GM10847 (cell line): ENCODE data around the gene BIK.

ENCODE experiments used
- POLR2A ChIP-seq: IDR thresholded peaks from 2 replicates; pipeline ENCODE4 v1.6.1; 2011; ENCODE audit not compliant: insufficient read length; ENCODE audit errors: extremely low read depth

The BIK gene, protein sequence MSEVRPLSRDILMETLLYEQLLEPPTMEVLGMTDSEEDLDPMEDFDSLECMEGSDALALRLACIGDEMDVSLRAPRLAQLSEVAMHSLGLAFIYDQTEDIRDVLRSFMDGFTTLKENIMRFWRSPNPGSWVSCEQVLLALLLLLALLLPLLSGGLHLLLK

DNA sequence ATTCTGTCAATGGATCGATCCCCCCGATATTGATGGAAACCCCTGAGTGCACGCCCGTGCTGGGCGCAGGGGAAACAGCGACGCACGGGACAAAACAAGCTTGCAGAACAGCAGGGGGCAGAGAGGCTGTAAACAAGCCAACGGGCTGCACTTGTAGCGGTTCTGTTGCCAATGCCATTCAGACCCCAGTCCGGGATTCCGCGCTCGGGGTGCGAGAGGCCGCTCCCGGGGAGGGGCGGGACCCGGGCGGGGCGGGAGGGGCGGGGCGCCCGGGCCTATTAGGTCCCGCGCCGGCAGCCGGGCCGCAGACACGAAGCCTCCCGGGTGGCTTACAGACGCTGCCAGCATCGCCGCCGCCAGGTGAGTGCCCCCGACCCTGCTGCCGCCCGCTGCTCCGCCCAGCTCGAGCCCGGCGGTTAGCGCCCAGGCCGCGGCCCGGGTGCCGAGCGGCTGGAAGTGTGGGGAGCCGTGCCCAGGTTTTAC, at the start of gene BIK:
Gene BIK, plus strand, starts transcription at position 307 of the 483 bp plus-strand sequence. CDS start 13,273 bp downstream, outside the sequence.
- peak; percentile 23 for TF ChIP-seq POLR2A

DNA sequence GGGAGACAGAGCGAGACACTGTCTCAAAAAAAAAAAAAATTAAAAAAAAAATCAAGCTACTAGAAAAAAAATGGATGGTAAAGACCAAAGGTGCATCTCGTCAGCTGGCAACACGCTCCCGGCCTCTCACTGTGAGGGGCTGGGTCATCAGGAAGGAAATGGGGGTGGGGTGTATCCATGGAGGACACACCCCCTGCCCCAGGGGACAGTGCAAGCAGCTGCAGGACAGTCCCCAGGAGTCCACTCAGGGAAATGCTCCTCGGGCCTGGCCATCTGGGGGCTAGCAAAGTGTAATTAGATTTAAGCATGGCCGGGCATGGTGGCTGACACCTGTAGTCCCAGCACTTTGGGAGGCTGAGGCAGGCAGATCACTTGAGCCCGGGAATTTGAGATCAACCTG, 44.4 kb upstream of the BIK start:
- TF ChIP-seq POLR2A: no peak

DNA sequence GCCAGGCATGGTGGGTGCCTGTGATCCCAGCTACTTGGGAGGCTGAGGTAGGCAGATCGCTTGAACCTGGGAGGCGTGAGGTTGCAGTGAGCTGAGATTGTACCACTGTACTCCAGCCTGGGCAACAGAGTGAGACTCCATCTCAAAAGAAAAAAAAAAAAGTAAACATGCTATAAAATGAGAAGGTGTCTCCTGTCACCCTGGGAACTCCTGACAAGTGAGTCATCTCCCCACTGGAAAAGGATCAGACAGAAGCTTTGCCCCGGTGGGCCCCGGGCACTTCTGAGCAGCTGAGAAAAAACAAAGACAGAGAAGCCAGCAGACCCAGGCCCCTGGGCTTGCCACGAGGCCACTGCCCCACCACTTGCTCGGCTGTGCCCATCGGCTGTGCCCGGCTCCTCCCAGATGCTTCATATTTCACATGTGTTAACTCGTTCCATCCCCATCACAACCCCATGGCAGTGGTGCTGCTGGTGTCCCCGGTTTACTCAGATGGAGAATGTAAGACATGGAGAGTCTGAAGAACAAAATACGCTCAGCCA, 43.6 kb upstream of the BIK start:
- no peak for TF ChIP-seq POLR2A

DNA sequence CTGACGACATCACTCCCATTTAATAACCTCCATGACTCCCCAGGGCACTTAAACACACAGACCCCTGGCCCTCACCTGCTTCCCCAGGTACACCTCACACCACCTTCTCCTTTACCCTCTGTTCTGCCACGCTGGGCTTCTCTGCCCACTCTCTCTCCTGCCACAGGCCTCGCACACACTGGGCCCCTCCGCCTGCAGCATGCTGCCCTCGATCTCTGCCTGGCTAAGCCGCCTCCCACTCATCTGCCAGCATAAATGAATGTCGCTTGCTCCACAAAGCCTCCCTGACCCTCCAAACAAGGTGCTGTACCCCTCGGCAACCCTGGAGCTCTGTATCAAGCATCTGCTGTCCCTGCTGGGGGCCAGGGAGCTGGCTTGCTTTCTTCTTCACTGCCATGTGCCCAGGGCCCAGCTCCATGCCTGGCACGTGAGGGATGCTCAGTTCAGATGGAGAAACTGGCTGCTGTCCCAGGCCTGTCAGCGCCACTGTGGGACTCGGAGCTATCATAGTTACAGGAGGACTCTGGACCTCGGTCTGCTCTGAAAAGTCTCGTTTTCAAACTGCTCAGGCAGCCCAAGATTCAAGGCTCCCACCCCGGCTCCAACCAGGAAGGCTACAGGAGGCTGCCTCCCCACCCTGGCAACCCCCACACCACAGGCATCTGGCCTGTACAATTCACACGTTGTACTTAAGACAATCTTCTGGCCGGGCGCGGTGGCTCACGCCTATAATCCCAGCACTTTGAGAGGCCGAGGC, 33.3 kb upstream of the BIK start:
- no peak for TF ChIP-seq POLR2A

DNA sequence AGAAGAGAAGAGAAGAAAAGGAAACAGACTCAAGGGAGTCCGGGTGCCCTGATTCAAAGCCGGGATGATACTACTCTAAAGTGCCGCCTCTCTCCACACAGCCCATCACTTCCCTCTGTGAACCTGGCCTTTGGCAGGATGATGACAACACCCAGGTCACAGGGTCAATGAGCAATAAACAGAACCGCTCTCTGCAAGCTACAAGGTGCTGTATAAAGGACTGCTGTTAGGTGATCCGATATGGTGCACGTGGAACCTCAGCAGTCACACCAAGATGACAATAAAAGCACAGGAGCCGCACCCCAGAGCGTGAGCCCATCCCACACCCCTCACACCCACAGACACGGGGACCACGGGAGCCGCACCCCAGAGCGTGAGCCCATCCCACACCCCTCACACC, 32.0 kb upstream of the BIK start:
- no peak for TF ChIP-seq POLR2A

DNA sequence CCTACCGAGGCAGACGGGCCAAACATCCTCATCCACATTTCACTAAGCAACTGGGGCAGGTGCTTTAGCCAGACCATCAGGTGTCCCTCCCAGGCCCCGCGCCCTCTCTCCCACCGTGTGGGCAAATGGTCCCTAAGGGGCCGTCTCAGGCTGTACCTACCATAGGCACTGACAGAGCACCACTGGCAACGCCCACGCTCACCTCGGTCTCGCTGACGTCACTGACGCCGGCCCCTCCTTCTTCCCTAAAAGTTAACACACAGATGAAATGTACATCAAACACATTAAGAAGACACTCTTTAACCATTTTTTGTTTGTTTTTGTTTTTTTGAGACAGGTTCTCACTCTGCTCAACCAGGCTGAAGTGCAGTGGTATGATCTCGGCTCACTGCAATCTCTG, 30.8 kb upstream of the BIK start:
- no peak for TF ChIP-seq POLR2A

DNA sequence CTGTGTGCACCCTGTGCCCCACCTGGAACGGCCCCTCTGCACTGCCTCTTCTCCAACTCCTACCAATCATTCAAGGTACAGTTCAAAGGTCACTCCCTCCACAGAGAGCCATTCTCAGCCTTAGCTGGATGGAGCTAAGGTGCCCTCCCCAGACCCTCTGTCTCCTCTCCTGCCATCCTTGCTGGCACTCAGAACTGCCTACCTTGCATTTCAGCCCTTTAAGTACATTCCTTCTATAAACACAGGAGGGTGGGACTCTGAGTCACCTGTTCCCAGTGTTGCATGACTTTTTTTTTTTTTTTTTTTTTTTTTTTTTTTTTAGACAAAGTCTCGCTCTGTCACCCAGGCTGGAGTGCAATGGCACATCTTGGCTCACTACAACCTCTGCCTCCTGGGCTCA, 29.9 kb upstream of the BIK start:
- no peak for TF ChIP-seq POLR2A

DNA sequence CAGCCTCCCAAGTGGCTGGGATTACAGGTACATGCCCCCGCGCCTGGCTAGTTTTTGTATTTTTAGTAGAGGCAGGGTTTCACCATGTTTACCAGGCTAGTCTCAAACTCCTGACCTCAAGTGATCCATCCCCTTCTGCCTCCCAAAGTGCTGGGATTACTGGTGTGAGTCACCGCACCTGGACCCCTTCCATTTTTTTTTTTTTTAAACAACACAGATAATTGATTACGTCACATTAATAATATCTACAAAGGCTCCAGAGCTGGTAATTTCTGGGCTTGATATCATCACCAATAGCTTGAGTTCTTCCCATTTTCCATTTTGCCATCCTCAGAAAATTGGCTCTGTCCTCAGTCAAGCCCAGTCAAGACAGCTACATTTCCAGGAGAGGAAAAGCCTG, 28.6 kb upstream of the BIK start:
- TF ChIP-seq POLR2A: no peak

DNA sequence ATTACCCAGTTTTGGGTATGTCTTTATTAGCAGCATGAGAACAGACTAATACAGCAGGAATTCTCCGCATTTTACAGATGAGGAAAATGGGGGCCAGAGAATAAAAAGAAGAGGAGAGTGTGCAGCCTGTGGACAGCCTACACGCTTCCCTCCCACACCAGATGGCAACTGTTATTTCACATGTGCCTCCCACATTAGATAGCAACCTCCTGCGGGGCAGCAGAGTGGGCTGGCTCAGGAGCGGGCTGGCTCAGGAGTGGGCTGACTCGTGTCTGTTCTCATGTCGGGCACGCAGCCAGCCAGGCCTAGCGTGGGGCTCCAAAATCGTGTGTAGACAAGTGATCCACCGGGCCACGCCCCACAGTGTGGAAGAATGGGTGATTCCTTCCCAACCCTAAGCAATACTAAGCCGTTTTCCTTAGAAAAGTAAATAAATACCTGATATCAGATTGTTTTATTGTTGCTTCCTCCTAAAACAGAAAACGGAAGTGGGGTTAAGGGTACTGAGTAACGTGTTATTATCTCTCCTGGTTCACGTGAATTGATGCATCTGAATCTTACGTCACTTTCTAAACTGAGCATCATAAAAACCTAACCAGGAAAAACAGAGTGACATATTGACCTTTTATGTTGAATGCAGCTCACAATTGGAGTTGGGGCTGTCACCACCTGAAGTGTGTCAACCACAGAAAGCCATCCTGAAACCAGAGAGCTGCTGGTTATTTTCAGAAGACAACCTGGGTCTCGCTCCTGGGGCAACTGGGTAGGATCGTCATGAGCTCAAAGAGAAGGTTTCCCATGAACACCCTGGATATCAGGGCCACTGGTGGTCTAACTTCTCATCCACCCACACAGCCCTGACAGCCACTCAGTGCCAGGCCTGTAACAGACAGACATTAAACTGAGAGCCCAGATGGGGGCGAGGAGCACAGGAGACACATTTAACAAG, 24.6 kb upstream of the BIK start:
- no peak for TF ChIP-seq POLR2A

DNA sequence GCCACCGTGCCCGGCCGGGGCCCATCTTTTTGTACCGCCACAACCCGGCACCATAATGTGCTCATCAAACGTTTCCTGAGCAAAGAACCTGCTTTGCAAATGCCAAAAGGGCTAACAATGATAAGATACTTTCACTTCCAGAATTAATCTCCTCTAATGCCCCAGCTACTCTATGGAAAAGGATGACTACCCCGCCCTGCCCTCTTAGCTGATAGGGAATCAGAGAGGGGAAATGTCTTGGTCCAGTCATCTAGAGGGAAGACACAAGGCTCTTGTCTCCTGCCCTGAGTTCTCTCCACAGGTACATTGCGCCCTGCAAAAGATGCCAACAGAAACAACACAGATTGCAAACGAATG, 21.9 kb upstream of the BIK start:
- no peak for TF ChIP-seq POLR2A

DNA sequence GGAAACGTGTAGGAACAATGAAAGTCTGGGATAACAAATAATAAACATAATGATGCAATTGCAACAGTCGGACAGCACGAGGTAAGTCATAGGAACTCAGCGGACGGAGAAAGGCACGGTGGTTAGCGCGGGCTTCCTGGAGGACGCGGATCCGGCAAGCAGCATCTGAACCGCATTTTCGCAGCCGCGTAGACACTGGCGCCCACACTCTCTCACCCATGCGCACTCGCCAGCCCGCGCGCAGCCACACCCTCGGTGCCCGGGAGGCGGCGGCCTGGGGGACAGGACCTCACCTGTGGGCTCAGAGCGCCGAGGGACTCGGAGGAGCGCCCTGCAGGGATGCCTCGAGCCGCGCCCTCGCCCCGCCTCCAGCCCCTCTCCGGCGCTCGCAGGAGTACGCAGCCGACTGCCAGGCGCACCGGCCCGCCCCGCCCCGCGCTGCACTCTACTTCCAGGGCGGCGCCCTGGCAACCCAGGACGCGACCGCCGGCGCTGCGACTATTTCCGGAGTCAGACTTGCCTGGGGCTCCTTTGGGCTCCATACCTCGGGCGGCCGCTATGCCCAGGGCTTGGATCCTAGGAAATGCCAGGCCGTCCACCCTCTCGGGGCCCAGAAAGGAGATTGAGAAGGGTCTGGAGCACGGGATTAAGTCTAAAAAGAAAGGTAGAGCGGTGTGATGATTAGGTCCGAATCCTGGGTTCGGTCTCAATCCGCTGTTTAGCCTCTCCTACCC, 21.4 kb upstream of the BIK start, which contains the start of gene TTLL1:
Gene TTLL1, minus strand, starts transcription at position 408 of the 734 bp plus-strand sequence. CDS start 13,805 bp downstream, outside the sequence.
- TF ChIP-seq POLR2A: peak; percentile 39

DNA sequence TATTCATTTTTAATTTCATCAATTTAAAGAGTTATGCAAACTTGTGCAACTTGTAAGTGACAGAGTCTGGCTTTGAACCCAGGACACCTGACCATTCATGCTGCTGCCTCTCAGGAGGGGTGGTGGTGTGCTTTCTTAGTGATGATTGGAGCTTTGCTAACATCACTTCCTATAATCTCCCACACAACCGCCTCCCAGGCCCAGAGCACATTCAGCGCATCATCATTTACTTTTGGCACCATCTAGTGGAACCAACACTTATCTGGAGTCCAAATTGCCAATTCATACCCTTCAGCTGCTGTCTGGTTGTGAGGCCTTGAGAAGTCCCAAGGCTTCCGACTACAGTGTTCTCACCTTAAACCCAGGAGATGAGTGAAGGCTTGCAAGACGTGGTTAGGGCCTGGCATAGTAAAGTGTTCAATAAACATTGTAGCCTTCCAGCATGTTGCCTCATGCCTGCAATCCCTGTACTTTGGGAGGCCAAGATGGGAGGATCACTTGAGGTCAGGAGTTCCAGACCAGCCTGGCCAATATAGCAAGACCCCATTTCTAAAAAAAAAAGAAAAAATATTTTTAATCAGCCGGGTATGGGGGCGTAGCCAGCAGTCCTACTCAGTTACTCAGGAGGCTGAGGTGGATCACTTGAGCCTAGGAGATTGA, 20.3 kb upstream of the BIK start:
- TF ChIP-seq POLR2A: no peak

DNA sequence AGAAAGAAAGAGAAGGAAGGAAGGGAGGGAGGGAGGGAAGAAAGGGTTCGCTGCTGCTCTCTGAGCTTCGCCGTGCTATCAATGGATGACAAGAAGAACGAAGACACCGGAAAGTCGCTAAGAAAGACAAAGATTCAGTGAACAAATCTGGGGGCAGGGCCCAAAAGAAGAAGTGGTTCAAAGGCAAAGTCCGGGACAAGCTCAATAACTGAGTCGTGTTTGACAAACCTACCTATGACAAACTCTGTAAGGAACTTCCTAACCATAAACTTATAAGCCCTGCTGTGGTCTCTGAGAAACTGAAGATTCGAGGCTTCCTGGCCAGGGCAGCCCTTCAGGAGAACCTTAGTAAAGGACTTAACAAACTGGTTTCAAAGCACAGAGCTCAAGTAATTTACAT, 18.5 kb upstream of the BIK start:
- TF ChIP-seq POLR2A: no peak

DNA sequence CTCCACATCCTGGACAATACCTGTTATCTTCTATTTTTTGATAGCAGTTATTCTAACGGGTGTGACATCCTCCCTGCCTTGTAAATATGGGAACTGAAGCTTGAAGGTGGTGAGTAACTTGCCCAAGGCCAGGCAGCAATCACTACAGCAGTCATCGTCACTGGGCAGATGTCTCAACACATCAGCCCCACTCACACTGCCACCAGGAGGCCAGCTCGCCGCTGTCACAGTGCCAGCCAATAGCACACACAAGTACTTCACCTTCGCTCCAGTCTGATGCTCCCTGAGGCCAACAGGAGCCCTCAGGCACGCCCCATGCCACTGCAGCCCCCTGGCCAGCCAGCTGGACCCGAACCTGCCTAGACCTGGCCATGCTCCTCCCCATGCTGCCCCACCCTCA, 16.5 kb upstream of the BIK start:
- no peak for TF ChIP-seq POLR2A
